ENCODE data around the gene PDHX. TPM values are rescaled to one million over a fixed set of nuclear protein-coding genes. Genes with fewer than 3 reads are reported as not detected.

The PDHX gene
- total and polyA plus RNA-seq, 10 of the 15 experiments (the other 5 are each of a cell fraction or from before 2014, with no cell fraction given), result 14.5 to 41.9 (median 28.0) TPM

DNA sequence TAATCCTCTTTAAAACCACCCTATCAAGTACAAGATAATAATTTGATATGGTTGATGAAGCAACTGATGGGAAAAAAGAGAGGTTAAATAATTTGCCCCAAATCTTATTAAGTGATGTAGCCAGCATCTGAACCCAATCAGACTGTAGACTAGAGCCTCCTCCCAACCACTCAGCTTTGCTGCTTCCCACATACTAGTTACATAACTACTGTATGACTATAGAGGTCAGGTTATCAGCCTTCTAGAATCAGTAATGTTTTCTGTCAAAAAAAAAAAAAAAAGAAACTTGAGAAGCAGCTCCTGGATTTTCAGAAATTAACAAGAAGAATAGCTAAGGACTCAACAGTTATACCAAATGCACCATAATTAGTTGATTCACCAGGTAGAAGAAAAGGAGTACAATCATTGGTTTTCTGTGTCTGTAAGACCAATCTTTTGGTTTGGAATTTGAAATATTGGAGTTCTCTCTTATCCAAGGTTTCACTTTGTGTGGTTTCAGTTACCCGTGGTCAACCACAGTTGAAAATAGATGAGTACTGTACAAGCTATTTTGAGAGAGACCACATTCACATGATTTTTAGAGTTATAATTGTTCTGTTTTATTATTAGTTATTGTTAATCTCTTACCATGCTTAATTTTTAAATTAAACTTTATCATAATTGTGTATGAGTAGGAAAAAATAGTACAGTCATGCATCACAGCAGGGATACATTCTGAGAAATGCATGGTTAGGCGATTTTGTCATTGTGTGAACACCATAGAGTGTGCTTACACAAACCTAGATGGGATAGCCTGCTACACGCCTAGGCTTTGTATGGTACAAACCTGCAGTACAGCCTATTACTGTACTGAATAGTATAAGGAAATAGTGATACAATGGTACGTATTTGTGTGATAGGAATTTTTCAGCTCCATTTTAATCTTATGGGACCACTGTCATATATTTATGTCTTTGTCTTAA is 72.2 kb downstream of the PDHX start (continued):
- 0 out of 2 replicates have a peak, but pooled peaks have one; percentile 15 for TF ChIP-seq CBFB (IDR thresholded peaks at IDR 0.05; ENCODE audit: low read depth)
- TF ChIP-seq POU2F2 (IDR thresholded peaks at IDR 0.05; ENCODE audit: borderline replicate concordance, low read depth, low read length), result no peak
- TF ChIP-seq STAT3 (IDR thresholded peaks at IDR 0.05; ENCODE audit: low read depth, low read length), result no peak
- peak; percentile 71 for TF ChIP-seq IKZF1 (conservative IDR thresholded peaks at IDR 0.05)
- TF ChIP-seq JUNB (IDR thresholded peaks at IDR 0.05), result peak; percentile 63
- no peak for TF ChIP-seq STAT1 (conservative IDR thresholded peaks at IDR 0.05)
- no peak for TF ChIP-seq SMAD1 (IDR thresholded peaks at IDR 0.05; ENCODE audit: low read depth, partially characterized antibody)
- TF ChIP-seq NR2C2 (IDR thresholded peaks at IDR 0.05; ENCODE audit: borderline replicate concordance, control insufficient read depth, insufficient read length, low read depth), result no peak
- TF ChIP-seq MXI1 (IDR thresholded peaks at IDR 0.05; ENCODE audit: low read depth, low read length), result no peak
- TF ChIP-seq SIX5 (IDR thresholded peaks at IDR 0.05; ENCODE audit: low read depth, low read length, severe bottlenecking), result no peak
- TF ChIP-seq MEF2B (IDR thresholded peaks at IDR 0.05; ENCODE audit: partially characterized antibody, poor library complexity, severe bottlenecking), result peak; percentile 65
- TF ChIP-seq, protein P1, sequence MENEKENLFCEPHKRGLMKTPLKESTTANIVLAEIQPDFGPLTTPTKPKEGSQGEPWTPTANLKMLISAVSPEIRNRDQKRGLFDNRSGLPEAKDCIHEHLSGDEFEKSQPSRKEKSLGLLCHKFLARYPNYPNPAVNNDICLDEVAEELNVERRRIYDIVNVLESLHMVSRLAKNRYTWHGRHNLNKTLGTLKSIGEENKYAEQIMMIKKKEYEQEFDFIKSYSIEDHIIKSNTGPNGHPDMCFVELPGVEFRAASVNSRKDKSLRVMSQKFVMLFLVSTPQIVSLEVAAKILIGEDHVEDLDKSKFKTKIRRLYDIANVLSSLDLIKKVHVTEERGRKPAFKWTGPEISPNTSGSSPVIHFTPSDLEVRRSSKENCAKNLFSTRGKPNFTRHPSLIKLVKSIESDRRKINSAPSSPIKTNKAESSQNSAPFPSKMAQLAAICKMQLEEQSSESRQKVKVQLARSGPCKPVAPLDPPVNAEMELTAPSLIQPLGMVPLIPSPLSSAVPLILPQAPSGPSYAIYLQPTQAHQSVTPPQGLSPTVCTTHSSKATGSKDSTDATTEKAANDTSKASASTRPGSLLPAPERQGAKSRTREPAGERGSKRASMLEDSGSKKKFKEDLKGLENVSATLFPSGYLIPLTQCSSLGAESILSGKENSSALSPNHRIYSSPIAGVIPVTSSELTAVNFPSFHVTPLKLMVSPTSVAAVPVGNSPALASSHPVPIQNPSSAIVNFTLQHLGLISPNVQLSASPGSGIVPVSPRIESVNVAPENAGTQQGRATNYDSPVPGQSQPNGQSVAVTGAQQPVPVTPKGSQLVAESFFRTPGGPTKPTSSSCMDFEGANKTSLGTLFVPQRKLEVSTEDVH (IDR thresholded peaks at IDR 0.05; ENCODE audit: low read depth, partially characterized antibody), result no peak
- TF ChIP-seq CREM (IDR thresholded peaks at IDR 0.05; ENCODE audit: low read depth), result no peak
- TF ChIP-seq IKZF2 (IDR thresholded peaks at IDR 0.05), result peak; percentile 61 to 76; a peak in 3 of 4 replicates
- peak; percentile 92 for TF ChIP-seq NFIC (IDR thresholded peaks at IDR 0.05; ENCODE audit: low read depth, low read length)
- peak; percentile 95 for TF ChIP-seq RUNX3 (IDR thresholded peaks at IDR 0.05; ENCODE audit: low read length)

Measured in GM12878 (cell line).